Loucy (cell line): ENCODE data around the gene CYP4F3.

Experiments
- EZH2phosphoT487 ChIP-seq: fragments of 200-600 bp; IDR thresholded peaks from 2 replicates; pipeline ENCODE4 v1.6.1; 2018; ENCODE audit warnings: antibody characterized with exemption, mild to moderate bottlenecking, moderate library complexity, borderline replicate concordance
- TF ChIP-seq, protein P1 (sequence below): fragments of 200-600 bp; sonication (generic); conservative IDR thresholded peaks from 2 replicates; pipeline ENCODE4 v1.5.1; 2014; ENCODE audit warnings: mild to moderate bottlenecking, antibody characterized with exemption, low read length

- TF ChIP-seq, protein P1, sequence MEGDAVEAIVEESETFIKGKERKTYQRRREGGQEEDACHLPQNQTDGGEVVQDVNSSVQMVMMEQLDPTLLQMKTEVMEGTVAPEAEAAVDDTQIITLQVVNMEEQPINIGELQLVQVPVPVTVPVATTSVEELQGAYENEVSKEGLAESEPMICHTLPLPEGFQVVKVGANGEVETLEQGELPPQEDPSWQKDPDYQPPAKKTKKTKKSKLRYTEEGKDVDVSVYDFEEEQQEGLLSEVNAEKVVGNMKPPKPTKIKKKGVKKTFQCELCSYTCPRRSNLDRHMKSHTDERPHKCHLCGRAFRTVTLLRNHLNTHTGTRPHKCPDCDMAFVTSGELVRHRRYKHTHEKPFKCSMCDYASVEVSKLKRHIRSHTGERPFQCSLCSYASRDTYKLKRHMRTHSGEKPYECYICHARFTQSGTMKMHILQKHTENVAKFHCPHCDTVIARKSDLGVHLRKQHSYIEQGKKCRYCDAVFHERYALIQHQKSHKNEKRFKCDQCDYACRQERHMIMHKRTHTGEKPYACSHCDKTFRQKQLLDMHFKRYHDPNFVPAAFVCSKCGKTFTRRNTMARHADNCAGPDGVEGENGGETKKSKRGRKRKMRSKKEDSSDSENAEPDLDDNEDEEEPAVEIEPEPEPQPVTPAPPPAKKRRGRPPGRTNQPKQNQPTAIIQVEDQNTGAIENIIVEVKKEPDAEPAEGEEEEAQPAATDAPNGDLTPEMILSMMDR = no peak
- no peak for TF ChIP-seq EZH2phosphoT487
These were observed 4.1 kb downstream of the CYP4F3 start for GRCh38 chr19:15644816-15645215.
